NT2/D1 (cell line): ENCODE results near the gene ASRGL1.

Experiments used
- SUZ12 ChIP-seq: IDR thresholded peaks from 2 replicates; pipeline ENCODE4 v1.6.1; 2011; ENCODE audit not compliant: insufficient read length, insufficient read depth; ENCODE audit errors: extremely low read depth
- YY1 ChIP-seq: IDR thresholded peaks from 2 replicates; pipeline ENCODE4 v1.6.1; 2011; ENCODE audit not compliant: insufficient read length, insufficient read depth

DNA sequence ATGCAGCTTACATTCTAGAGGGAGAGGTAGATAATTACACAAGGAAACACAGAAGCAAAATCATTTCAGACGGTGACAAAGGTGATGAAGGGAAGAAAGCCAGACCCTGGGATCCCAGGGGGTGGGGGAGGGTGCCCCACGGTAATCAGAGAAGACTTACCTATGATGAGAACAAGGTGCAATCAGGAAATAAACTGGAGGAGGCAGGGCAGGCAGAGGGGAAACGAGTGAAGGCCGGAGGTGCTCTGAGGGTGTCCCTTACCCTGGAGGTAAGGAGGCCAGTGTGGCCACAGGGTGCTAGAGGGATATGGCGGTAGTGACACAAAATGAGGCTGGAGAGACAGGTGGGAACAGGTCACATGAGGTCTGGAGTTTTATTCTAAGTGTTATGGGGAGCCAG, 67.7 kb downstream of the ASRGL1 start:
- TF ChIP-seq YY1 (no peak), SUZ12 (no peak)
